ENCODE measurements around the gene KRTAP10-1. TPM values are rescaled to one million over a fixed set of nuclear protein-coding genes. Genes with fewer than 3 reads are reported as not detected.
A peak's percentile ranks its signal among the peaks of the same experiment; 100 is the strongest.

Gene KRTAP10-1
- total and polyA plus RNA-seq, 2 of the 8 experiments (the other 6 are each of a cell fraction or from before 2014, with no cell fraction given) = 0.08 TPM; not detected in 1

DNA sequence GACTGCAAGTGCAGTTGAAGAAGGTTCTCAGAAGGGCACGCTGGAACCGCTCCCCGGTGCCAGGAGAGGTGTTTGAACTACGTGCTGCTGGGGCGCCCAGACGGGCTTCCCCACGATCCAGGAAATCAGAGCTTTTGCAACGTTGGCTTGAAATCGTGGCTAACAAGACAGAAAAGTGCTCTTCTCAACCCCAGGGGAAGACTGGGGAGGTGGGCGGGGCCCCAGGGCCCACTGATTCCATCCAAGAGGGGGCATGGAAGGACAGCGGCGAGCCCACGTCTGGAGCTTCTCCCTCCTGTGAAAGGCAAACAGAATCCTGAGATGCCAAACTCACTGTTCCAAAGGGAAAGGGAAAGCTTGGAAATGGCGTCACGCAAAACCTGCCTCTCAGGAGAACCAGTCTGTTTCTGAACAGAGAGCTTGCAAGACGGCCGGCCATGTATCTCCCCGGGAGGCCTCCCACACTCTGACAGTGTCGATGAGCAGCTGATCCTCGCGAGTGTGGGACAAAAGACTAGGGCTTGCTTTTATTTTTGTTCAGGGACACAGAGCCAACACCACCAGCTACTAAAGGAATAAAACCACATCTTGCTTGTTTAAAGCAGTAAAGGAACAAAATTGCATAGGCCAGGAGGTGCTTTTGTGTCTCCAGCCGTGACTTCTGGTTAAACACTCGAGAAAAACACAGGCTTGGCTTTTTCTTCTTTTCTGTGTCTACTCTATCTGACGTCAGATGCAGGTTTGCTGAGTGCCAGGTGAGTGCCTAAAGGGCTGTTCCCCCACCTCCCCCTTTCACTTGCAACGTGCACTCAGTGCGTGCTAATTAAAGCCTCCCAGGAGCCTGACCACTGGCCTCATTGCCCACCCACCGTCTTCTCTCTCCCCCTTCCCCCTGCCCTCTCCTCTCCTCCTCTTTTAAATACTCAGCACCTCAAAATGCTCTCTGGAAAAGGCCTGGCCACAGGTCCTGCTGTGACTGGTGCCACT, 43.1 kb downstream of the KRTAP10-1 start:
- Histone ChIP-seq H3K14ac (ENCODE audit: insufficient read length) (no peak overlapping the region), H4K91ac (replicated peaks; ENCODE audit: insufficient read length, low read length) (no peak overlapping the region), H3K9ac (replicated peaks in 1 of 4; ENCODE audit: extremely low read depth in 1 of 4, low read depth in 3 of 4, low read length in 3 of 4) (no peak overlapping the region), H4K20me1 (replicated peaks in 1 of 2; ENCODE audit: control insufficient read depth in 1 of 2, insufficient read depth in 2 of 2, low read length in 2 of 2) (no peaks in the 10 kb centered on the region), H2AK5ac (ENCODE audit: low read depth, low read length) (no peak overlapping the region), H2BK120ac (replicated peaks; ENCODE audit: low read depth, low read length) (no peak overlapping the region), H3K23ac (ENCODE audit: insufficient read length) (no peak overlapping the region), H3K56ac (replicated peaks; ENCODE audit: insufficient read length, low read depth, low read length) (no peak overlapping the region), H4K8ac (ENCODE audit: extremely low read depth, insufficient read depth, low read length) (no peak overlapping the region), H3K27me3 (replicated peaks in 1 of 4; ENCODE audit: control insufficient read depth in 3 of 4, extremely low read depth in 1 of 4, insufficient read depth in 3 of 4, low read length in 3 of 4) (no peaks in the 10 kb centered on the region; a peak in 1 of 7 replicates), H3K36me3 (ENCODE audit: control insufficient read depth in 2 of 4, insufficient read depth in 4 of 4, low read length in 3 of 4) (peaks cover 0 to 9% (median 5%) of the 10 kb centered on the region in 4 experiments; a peak in 4 of 8 replicates), H3K4me3 (ENCODE audit: extremely low read depth in 1 of 4, insufficient read depth in 2 of 4, low read depth in 3 of 4, low read length in 4 of 4) (no peak overlapping the region), H3K23me2 (ENCODE audit: low read depth, low read length) (0 out of 2 replicates have a peak, but pooled peaks cover 2% of the 10 kb centered on the region), H3K4me2 (ENCODE audit: insufficient read depth in 1 of 2, low read depth in 2 of 2, low read length in 2 of 2) (peak overlapping the region; percentile 4 to 15; a peak in 1 of 4 replicates), H3K4ac (replicated peaks; ENCODE audit: insufficient read length, low read depth, low read length) (no peak overlapping the region), H2BK15ac (ENCODE audit: low read length) (no peak overlapping the region), H3K27ac (ENCODE audit: low read depth, low read length) (no peak overlapping the region), H3K9me3 (ENCODE audit: insufficient read depth in 2 of 2, low read depth in 1 of 2, low read length in 1 of 2) (peaks cover 6 to 9% of the 10 kb centered on the region in 2 experiments; a peak in 1 of 4 replicates), H3K79me1 (ENCODE audit: low read depth, low read length) (no peaks in the 10 kb centered on the region; the same call in 1 of the 2 replicates), H2BK5ac (ENCODE audit: low read depth, low read length) (no peak overlapping the region; the same call in 1 of the 2 replicates), H2AFZ (ENCODE audit: low read length) (no peak overlapping the region), H3K18ac (ENCODE audit: extremely low read depth, low read length) (no peak overlapping the region), H3K79me2 (ENCODE audit: control insufficient read depth in 1 of 2, insufficient read depth in 2 of 2, low read length in 2 of 2) (0 out of 4 replicates have a peak, but pooled peaks cover 0 to 8% of the 10 kb centered on the region in 2 experiments), H4K5ac (ENCODE audit: insufficient read length, low read depth, low read length) (no peak overlapping the region), H3K4me1 (replicated peaks in 1 of 4; ENCODE audit: control insufficient read depth in 3 of 4, insufficient read depth in 4 of 4, low read length in 3 of 4) (peaks cover 0 to 21% (median 8%) of the 10 kb centered on the region in 4 experiments; a peak in 5 of 7 replicates), H2BK20ac (ENCODE audit: low read length) (no peak overlapping the region), H2BK12ac (ENCODE audit: low read depth, low read length) (no peak overlapping the region)
- ChIA-PET CTCF (ENCODE audit: partially characterized antibody) (interaction anchor here (0.6 to 3.0 kb wide), 9 partner anchors 8 to 453 kb away, joined by 3 to 12 read pairs (median 3); no protein-coding TSS in a partner anchor), POLR2A (ENCODE audit: partially characterized antibody) (interaction anchor here (1.0 to 4.4 kb wide), 3 partner anchors 9 to 61 kb away, joined by 3 to 14 read pairs (median 3); no protein-coding TSS in a partner anchor)
- FAIRE-seq (no peak), DNase-seq (ENCODE audit: low read depth in 1 of 2, low spot score in 2 of 2) (no peak)
- 76% methylated on average over 24 of the region's 27 CpGs; no CpG with 5 or more reads in 1 of the 2 experiments for WGBS, 2 experiments (ENCODE audit: extremely low coverage in 1 of 2, insufficient coverage in 1 of 2, insufficient read length in 1 of 2, insufficient replicate concordance in 2 of 2, low coverage in 1 of 2, low lambda C conversion rate in 2 of 2, missing lambda C conversion rate in 1 of 2)
- TF ChIP-seq KDM4A (IDR thresholded peaks at IDR 0.05; ENCODE audit: low read depth, low read length, severe bottlenecking) = peak; percentile 16
- no peak for TF ChIP-seq HDAC6 (IDR thresholded peaks at IDR 0.05; ENCODE audit: low read depth, low read length)

All from H1 (cell line).